Lung microvascular endothelial cell (primary cell): ENCODE data around the gene SSX2IP. TPM values are rescaled to one million over a fixed set of nuclear protein-coding genes. Genes with fewer than 3 reads are reported as not detected.
"Not testable (repeated sequence)": the region's sequence is repeated elsewhere in the genome, so short reads cannot be mapped to it uniquely, and the experiment has no call there.

ENCODE experiments used
- DNase-seq, 2 donors: peaks; one replicate each; pipeline versions ENCODE4 v3.0.0 to v3.0.0-alpha.2; 2010; ENCODE audit warnings: low read depth in 2 of 2
- total RNA-seq: library from RNA; depleted of rRNA; stranded (reverse); fragments of >200 nt; gene quantifications from 2 replicates; pipeline ENCODE4 v1.2.1, GENCODE V29; 2014

SSX2IP gene
- total RNA-seq, 1 donor from 2014 or later = 0.60 TPM

- DNase-seq = no peak
These were observed 14.6 kb downstream of the SSX2IP start for GRCh38 chr1:84675631-84676030.

DNA sequence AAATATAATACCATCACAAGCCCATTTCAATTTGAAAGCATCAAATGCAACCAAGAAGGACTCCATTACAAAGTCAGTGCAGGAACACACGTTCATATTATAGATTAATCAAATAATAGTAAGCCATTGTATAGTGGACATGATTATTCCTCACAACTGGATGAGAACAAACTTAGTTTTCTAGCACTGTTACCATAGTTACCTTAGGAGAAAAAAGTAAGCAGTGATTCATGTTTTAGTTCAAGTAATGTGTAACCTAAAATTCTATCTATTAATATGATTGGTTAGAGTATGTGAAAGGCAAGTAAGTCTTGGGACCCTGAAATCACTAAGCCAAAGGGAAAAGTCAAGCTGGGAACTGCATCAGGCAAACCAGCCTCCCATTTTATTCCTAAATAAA lies 15.2 kb downstream of the SSX2IP start:
- DNase-seq = no peak

DNA sequence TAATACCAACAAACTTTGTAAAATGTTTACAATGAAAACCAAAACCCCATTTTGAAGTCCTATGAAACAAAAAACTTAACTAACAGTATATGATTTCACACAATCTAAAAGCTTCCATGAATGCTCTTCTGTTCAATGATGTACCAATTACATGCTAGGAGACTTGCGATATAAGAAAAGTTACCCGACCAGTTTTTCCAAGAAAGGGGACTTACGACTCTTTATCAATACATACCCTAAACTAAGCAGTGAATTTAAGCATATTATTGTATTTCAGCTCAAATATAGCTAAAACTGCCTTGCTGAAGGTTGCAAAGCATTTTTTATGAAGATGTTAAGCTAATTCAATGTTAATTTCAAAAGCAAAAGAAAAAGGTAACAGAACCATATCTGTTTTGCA lies 15.6 kb downstream of the SSX2IP start:
- no peak for DNase-seq

DNA sequence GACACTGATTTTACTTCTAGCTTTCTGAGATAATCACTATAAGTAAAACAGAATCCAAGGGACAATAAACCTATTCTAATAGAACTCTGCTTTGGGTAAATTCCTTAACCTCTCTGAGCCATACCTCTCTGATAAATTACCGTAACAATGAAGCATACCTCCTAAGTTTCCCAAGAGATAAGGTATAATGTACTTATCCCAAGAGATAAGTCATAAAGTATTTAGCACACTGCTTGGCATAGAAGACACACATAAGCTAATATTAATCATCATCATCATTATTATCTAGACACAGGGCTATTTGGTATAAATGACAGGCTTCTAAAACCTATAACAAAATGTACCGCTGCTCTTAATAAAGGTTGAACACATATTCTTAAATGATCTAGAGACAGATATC lies 16.2 kb downstream of the SSX2IP start:
- no peak for DNase-seq

DNA sequence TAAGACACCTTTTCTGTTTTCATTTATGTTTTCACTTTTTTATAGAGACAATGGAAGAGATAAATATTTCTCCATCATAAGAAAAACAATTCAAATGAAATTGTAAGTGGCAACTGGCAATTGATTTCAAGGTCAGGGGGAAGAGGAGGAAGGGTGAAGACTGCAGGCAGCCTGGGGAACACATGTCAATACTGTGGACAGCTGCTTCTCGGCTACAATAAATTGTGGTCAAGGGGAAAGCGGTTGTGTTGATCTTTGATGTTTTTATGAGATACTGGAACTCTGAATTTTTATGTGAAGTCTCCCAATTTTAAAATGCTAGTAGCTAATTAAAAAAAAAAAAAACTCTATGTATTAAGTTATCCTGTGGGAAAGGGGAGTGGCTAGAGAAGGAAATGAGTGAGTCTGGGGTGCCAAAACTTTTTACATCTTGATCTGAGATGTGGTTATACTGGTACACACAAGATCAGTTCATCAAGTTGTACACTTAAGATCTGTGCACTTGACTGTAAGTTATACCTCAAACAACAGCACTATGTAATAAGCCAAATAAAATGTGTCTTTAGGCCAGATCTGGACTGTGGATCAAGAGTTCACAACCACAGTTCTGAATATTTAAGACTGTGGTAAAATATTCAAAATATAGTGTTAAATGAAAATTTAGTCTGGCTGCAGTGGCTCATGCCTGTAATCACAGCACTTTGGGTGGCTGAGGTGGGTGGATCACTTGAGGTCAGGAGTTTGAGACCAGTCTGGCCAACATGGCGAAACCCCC lies 18.0 kb downstream of the SSX2IP start:
- DNase-seq = no peak

- no peak for DNase-seq
These were observed 20.4 kb downstream of the SSX2IP start for GRCh38 chr1:84669831-84670230.

GRCh38 chr1:84668185-84668584 lies 22.1 kb downstream of the SSX2IP start:
- peak in 1 of 2 donors; percentile 4 for DNase-seq

- DNase-seq = peak in 1 of 2 donors; percentile 23
These were observed 24.5 kb downstream of the SSX2IP start for GRCh38 chr1:84665703-84666317.

DNA sequence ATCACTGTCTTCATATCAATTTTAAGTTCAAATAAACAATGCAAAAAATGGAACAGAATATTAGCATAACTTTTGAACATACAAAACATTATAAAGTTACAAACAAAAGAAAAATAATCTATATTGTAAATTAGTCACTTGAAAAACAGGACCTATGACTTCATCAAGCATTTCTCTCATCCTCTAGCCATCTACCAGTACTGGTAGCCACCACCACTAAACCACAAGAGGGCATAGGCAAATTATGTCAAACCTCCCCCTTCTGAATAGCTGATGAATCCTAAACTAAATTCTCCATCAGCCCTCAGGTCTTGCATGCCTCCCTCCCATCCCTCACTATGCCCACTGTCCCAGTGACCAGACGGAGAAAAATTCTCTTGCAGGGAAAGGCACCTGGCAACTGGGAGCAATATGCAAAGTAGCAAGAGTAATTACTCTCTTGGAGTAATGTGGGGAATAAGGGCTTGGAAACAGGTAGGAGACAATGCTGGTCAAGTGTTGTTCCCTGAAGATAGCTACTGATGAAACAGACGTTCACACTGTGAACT lies 37.1 kb downstream of the SSX2IP start:
- no peak for DNase-seq

DNA sequence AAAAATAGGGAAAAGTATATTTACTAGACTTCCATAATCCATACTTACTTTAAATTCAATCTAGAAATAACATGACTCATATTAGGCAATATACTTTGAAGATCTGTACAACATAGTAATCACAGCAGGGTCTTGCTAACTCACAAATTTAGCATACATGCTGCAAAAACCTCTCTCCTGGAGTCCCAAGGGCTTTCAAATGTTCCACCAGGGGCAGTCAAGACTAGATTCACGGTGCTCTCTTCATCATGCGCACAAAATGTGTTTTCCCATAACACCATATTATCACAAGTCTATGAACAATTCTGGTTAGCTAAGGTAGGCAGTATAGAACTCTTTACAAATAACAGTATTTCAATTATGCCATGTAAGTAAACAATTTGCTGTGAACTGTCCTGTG lies 45.8 kb downstream of the SSX2IP start:
- DNase-seq = no peak

GRCh38 chr1:84643183-84643582 lies 47.1 kb downstream of the SSX2IP start:
- no peak for DNase-seq

DNA sequence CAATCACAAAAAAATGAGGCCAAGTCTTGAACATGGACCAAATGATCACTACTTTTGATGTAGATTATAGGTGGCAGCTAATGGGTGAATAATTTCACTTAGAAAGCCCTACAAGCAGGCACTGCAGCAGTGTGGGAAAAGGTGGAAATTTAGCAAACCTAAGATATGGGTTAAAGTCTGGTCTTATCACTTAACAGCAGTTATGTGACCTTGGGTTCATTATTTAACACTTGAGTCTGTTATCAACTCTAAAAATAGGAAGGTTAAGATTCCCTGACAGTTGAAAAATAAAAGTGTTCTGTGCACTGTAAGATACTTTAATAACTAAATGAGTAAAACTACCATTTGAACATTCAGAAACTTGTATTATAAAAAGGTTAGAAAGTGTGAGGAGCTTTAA lies 47.5 kb downstream of the SSX2IP start:
- DNase-seq = no peak

DNA sequence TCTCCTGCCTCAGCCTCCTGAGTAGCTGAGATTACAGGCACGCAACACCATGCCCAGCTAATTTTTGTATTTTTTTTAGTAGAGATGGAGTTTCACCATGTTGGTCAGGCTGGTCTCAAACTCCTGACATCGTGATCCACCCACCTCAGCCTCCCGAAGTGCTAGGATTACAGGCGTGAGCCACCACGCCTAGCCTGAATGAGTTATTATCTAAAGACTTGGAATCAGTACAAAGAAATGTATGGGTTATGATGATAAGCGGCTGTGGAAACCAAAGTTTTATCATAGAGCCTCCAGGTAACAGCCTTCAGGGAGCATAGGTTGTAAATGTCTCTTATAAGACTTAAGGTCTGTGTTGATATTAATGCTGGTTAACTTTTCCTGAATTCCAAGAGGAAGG lies 50.5 kb downstream of the SSX2IP start:
- DNase-seq = not testable (repeated sequence)

GRCh38 chr1:84635429-84635828 lies 54.8 kb downstream of the SSX2IP start:
- DNase-seq = no peak

DNA sequence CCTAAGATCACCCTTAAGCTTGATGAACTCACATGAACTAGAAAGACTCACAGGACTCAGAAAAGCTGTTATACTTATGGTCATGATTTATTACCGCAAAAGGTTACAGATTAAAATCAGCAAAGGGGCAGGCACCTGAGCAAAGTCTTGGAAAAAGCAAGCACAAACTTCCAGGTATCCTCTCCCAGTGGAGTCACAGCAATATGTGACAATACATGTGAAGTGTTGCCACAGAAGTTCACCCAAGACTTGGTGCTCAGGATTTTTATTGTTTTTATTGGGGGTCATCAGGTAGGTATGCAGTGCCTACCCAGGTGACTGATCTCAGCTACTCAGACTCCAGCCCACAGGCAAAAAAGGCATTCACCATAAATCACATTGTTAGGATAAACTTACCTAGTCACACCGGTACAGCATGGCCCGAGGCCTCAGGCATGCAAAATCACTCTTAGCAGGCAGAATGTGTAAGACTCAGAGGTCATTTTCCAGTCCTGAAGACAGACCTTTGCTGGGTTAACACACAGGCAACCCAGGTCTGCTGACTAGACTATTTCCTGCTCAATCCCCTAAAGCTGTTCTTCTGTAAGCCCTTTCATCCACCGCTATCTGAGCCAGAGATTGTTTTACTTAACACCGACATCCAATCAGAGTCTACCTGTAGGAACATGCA lies 55.6 kb downstream of the SSX2IP start:
- DNase-seq = no peak

- peak in 1 of 2 donors; percentile 74 for DNase-seq
These were observed 57.4 kb downstream of the SSX2IP start for GRCh38 chr1:84632673-84633434.

GRCh38 chr1:84632137-84632536 lies 58.1 kb downstream of the SSX2IP start:
- no peak for DNase-seq

DNA sequence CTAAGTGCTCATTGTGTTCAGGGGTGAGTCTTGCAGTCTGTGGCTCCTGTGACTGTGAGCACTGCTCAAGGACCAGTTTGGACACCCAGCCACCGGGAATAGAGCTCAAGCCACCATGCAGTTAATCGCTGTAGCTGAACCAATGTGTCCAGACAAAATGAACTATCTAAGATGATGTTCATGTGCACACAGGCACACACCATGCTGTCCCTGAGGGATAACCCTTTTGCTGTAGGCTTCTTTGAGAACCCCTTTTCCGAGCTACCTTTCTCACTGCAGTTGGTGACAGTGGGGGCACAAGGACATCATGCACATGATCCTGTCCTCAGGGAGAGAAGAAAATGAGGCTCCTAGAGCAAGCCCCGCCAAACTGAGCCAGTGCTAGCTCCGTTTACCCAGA lies 65.4 kb downstream of the SSX2IP start:
- no peak for DNase-seq

GRCh38 chr1:84621553-84621952 lies 68.7 kb downstream of the SSX2IP start:
- no peak for DNase-seq

DNA sequence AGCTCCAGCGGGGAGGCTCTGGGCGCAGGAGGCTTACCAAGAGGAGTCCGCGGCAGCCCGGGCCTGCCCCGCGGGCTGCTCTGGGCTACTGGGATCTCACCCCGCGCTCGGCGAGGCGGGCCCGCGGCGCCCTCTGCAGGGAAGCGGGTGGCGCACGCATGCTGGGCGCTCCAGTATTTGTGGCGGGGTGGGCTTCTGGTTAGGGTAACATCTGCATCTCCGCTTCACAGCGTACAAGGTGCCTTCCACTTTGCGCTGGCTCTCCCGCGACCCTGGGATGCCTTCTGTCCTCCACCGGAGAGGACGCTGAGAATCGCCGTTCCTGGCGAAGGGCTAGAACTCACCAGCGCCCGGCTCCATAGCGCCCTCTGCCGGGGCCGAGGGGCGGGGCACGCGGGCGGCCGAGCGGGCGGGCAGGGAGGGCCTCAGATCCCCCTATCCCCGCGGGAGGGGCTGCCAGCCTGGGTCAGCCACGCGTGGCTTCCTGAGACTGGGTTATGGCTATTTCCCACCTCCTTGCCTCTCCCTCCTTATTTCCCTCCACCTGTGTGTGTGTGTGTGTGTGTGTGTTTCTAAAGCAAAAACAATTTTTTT lies 69.4 kb downstream of the SSX2IP start:
- DNase-seq = peak; percentile 56 to 76

GRCh38 chr1:84619383-84620102 lies 70.7 kb downstream of the SSX2IP start:
- DNase-seq = peak; percentile 40 to 92
